GM18507 (cell line): ENCODE data around the gene TTL.
"Not testable (repeated sequence)": the region's sequence is repeated elsewhere in the genome, so short reads cannot be mapped to it uniquely, and the experiment has no call there.

ENCODE experiments used
- DNase-seq: peaks from one replicate; pipeline ENCODE4 v3.0.0; 2011; ENCODE audit warnings: low read depth; ENCODE audit not compliant: insufficient read length; ENCODE audit errors: extremely low spot score
- FAIRE-seq: peaks from 2 replicates; lab custom pipeline; 2011; peaks lifted over from hg19 to GRCh38; lab: Jason Lieb, UNC

The TTL gene

GRCh38 chr2:112509239-112509998 is 27.5 kb downstream of the TTL start:
- DNase-seq, FAIRE-seq: not testable (repeated sequence)

- FAIRE-seq = no peak
- no peak for DNase-seq
These were observed 34.8 kb downstream of the TTL start for GRCh38 chr2:112516801-112517200.

GRCh38 chr2:112518807-112519206 is 36.9 kb downstream of the TTL start:
- FAIRE-seq (no peak), DNase-seq (no peak)

- no peak for DNase-seq
- no peak for FAIRE-seq
These were observed 37.5 kb downstream of the TTL start for GRCh38 chr2:112519506-112519905.

GRCh38 chr2:112520234-112520783 is 38.4 kb downstream of the TTL start:
- FAIRE-seq (no peak), DNase-seq (no peak)

- FAIRE-seq = no peak
These were observed 41.4 kb downstream of the TTL start for GRCh38 chr2:112523291-112523777.

GRCh38 chr2:112524276-112524675 is 42.3 kb downstream of the TTL start:
- DNase-seq, FAIRE-seq: not testable (repeated sequence)

More at GRCh38 chr2:112523291-112523777, 41.4 kb downstream of the TTL start:
- no peak for DNase-seq

- DNase-seq = no peak
These were observed 46.6 kb downstream of the TTL start for GRCh38 chr2:112528541-112528940.

GRCh38 chr2:112529757-112530156 is 47.8 kb downstream of the TTL start:
- no peak for DNase-seq

More at GRCh38 chr2:112528541-112528940, 46.6 kb downstream of the TTL start:
- no peak for FAIRE-seq

GRCh38 chr2:112530728-112531127 is 48.8 kb downstream of the TTL start:
- DNase-seq = no peak
- FAIRE-seq = no peak

More at GRCh38 chr2:112529757-112530156, 47.8 kb downstream of the TTL start:
- no peak for FAIRE-seq

GRCh38 chr2:112534826-112535225 is 52.9 kb downstream of the TTL start:
- FAIRE-seq (no peak), DNase-seq (no peak)

- FAIRE-seq = not testable (repeated sequence)
These were observed 54.7 kb downstream of the TTL start for GRCh38 chr2:112536665-112537064.

GRCh38 chr2:112539306-112539705 is 57.4 kb downstream of the TTL start:
- no peak for DNase-seq
- no peak for FAIRE-seq

More at GRCh38 chr2:112536665-112537064, 54.7 kb downstream of the TTL start:
- DNase-seq = not testable (repeated sequence)

GRCh38 chr2:112540906-112541305 is 59.0 kb downstream of the TTL start:
- FAIRE-seq = no peak
- DNase-seq = no peak

GRCh38 chr2:112541315-112542122 is 59.6 kb downstream of the TTL start:
- peak; percentile 5 for FAIRE-seq
- DNase-seq = peak; percentile 49

- DNase-seq (peak; percentile 69), FAIRE-seq (peak; percentile 87)
These were observed 60.4 kb downstream of the TTL start, which contains the start of gene POLR1B for GRCh38 chr2:112542123-112542983. Gene POLR1B (plus strand): TSS chr2:112542465. CDS start chr2:112542495, 30 bp downstream.

- FAIRE-seq = peak; percentile 15
- DNase-seq = no peak
These were observed 61.2 kb downstream of the TTL start for GRCh38 chr2:112542984-112543661.

- DNase-seq (no peak), FAIRE-seq (no peak)
These were observed 65.4 kb downstream of the TTL start for GRCh38 chr2:112547333-112547732.
